ENCODE measurements around the gene UBE2D1. TPM values are rescaled to one million over a fixed set of nuclear protein-coding genes. Genes with fewer than 3 reads are reported as not detected.
A peak's percentile ranks its signal among the peaks of the same experiment; 100 is the strongest.

Gene UBE2D1
- total RNA-seq, 1 experiment from 2014 or later, result 21.0 TPM

DNA sequence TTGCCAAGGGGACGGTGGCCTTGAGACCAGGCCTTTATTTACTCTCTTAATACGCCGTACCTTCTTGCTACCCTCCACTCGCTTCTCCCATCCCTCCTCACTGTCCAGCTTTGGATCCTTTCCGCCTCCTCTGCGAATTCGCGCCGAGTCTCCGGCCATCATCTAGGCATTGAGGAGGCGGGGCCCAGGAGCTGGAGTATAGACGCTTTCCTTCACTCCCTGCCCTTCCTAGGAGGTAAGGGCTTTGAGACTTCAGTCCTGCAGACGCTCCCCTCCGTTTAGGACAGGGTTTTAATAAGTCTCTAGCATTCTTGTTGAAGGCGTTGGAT, 50.9 kb downstream of the UBE2D1 start:
- CTCF ChIA-PET, result interaction anchor here (0.6 kb wide), 1 partner anchor 59 kb away, joined by 6 read pairs; no protein-coding TSS in a partner anchor
- DNase-seq (ENCODE audit: low read depth, low spot score), result no peak
- peak; percentile 61 for ATAC-seq
- POLR2A ChIA-PET, result no interaction called here
- Histone ChIP-seq H3K36me3 (ENCODE audit: control insufficient read depth, insufficient read depth, low read length) (peaks cover 37% of the 10 kb centered on the region), H3K27ac (ENCODE audit: low read length) (peak overlapping the region; percentile 98), H3K27me3 (ENCODE audit: control insufficient read depth, insufficient read depth, low read length) (no peaks in the 10 kb centered on the region), H3K4me3 (ENCODE audit: low read depth in 2 of 2, low read length in 2 of 2) (peak overlapping the region; percentile 97 to 99), H3K9me3 (ENCODE audit: control insufficient read depth, insufficient read depth, low read depth, low read length) (no peaks in the 10 kb centered on the region), H3K4me1 (ENCODE audit: control insufficient read depth, insufficient read depth, low read length) (peaks cover 17% of the 10 kb centered on the region)
- TF ChIP-seq SIN3A (IDR thresholded peaks at IDR 0.05; ENCODE audit: borderline replicate concordance, insufficient read depth, low read depth, low read length) (no peak), TCF7L2 (IDR thresholded peaks at IDR 0.05; ENCODE audit: low read depth, low read length) (no peak), POLR2AphosphoS5 (IDR thresholded peaks at IDR 0.05; ENCODE audit: low read depth, low read length) (no peak)
- TF ChIP-seq, protein P1, sequence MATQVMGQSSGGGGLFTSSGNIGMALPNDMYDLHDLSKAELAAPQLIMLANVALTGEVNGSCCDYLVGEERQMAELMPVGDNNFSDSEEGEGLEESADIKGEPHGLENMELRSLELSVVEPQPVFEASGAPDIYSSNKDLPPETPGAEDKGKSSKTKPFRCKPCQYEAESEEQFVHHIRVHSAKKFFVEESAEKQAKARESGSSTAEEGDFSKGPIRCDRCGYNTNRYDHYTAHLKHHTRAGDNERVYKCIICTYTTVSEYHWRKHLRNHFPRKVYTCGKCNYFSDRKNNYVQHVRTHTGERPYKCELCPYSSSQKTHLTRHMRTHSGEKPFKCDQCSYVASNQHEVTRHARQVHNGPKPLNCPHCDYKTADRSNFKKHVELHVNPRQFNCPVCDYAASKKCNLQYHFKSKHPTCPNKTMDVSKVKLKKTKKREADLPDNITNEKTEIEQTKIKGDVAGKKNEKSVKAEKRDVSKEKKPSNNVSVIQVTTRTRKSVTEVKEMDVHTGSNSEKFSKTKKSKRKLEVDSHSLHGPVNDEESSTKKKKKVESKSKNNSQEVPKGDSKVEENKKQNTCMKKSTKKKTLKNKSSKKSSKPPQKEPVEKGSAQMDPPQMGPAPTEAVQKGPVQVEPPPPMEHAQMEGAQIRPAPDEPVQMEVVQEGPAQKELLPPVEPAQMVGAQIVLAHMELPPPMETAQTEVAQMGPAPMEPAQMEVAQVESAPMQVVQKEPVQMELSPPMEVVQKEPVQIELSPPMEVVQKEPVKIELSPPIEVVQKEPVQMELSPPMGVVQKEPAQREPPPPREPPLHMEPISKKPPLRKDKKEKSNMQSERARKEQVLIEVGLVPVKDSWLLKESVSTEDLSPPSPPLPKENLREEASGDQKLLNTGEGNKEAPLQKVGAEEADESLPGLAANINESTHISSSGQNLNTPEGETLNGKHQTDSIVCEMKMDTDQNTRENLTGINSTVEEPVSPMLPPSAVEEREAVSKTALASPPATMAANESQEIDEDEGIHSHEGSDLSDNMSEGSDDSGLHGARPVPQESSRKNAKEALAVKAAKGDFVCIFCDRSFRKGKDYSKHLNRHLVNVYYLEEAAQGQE (IDR thresholded peaks at IDR 0.05; ENCODE audit: insufficient read depth in 1 of 2, low read depth in 2 of 2, low read length in 1 of 2), result no peak
- TF ChIP-seq, protein P2, sequence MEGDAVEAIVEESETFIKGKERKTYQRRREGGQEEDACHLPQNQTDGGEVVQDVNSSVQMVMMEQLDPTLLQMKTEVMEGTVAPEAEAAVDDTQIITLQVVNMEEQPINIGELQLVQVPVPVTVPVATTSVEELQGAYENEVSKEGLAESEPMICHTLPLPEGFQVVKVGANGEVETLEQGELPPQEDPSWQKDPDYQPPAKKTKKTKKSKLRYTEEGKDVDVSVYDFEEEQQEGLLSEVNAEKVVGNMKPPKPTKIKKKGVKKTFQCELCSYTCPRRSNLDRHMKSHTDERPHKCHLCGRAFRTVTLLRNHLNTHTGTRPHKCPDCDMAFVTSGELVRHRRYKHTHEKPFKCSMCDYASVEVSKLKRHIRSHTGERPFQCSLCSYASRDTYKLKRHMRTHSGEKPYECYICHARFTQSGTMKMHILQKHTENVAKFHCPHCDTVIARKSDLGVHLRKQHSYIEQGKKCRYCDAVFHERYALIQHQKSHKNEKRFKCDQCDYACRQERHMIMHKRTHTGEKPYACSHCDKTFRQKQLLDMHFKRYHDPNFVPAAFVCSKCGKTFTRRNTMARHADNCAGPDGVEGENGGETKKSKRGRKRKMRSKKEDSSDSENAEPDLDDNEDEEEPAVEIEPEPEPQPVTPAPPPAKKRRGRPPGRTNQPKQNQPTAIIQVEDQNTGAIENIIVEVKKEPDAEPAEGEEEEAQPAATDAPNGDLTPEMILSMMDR (IDR thresholded peaks at IDR 0.05), result no peak
- BruUV-seq (replicated peaks), result no TSS peak
- intact Hi-C loops (cut with micrococcal nuclease; ENCODE audit: unreplicated experiment), result no loop called here
- in situ Hi-C loops (cut with HindIII; ENCODE audit: low pct_unique_long_range_greater_than_20kb, low sequenced_read_pairs), result no loop called here

DNA sequence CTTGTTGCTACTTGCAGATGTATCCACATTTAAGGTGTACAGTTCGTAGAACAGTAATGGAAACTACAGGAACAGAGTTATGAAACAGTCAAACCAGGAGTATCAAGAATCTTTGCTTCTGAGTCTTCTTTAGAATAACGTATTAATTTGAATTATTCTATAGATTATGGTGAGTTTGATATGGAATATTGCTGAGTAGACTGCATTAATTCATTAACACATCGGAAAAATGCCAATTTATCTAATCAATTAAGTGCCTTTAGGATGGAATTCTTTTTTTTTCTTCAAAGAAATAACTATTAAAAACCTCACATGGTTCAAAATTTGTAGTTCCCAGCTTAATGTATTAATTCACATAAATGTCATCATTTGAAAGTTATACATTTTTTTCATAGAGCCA, 54.2 kb downstream of the UBE2D1 start:
- BruUV-seq (replicated peaks), result no TSS peak
- H3K27ac ChIP-seq (ENCODE audit: low read length), result no peak overlapping the region
- CTCF ChIA-PET, result no interaction called here

More for the DNA sequence above, 54.2 kb downstream of the UBE2D1 start:
- Histone ChIP-seq H3K4me1 (ENCODE audit: control insufficient read depth, insufficient read depth, low read length) (peaks cover 17% of the 10 kb centered on the region), H3K36me3 (ENCODE audit: control insufficient read depth, insufficient read depth, low read length) (peaks cover 53% of the 10 kb centered on the region), H3K27me3 (ENCODE audit: control insufficient read depth, insufficient read depth, low read length) (no peaks in the 10 kb centered on the region), H3K4me3 (ENCODE audit: low read depth in 2 of 2, low read length in 2 of 2) (no peak overlapping the region), H3K9me3 (ENCODE audit: control insufficient read depth, insufficient read depth, low read depth, low read length) (no peaks in the 10 kb centered on the region)
- DNase-seq (ENCODE audit: low read depth, low spot score), result no peak
- ATAC-seq, result no peak
- intact Hi-C loops (cut with micrococcal nuclease; ENCODE audit: unreplicated experiment) (no loop called here), in situ Hi-C loops (cut with HindIII; ENCODE audit: low pct_unique_long_range_greater_than_20kb, low sequenced_read_pairs) (no loop called here)
- POLR2A ChIA-PET, result no interaction called here
- TF ChIP-seq, protein P1 (IDR thresholded peaks at IDR 0.05; ENCODE audit: insufficient read depth in 1 of 2, low read depth in 2 of 2, low read length in 1 of 2), result no peak
- TF ChIP-seq TCF7L2 (IDR thresholded peaks at IDR 0.05; ENCODE audit: low read depth, low read length), result no peak
- TF ChIP-seq, protein P2 (IDR thresholded peaks at IDR 0.05), result no peak
- TF ChIP-seq POLR2AphosphoS5 (IDR thresholded peaks at IDR 0.05; ENCODE audit: low read depth, low read length), result no peak
- TF ChIP-seq SIN3A (IDR thresholded peaks at IDR 0.05; ENCODE audit: borderline replicate concordance, insufficient read depth, low read depth, low read length), result no peak

Data from Panc1 (cell line).